Stimulated activated CD8-positive, alpha-beta memory T cell treated with anti-CD3 and anti-CD28 coated beads, Interleukin-12 subunit alpha, Interleukin-12 subunit beta, amount 100 ng/mL, for 4 hours (primary cell): ENCODE results near the gene NXPH4.

Experiments
- DNase-seq: peaks from one replicate; pipeline ENCODE4 v3.0.0-alpha.2; 2020; ENCODE audit warnings: low read depth

The NXPH4 gene

GRCh38 chr12:57216014-57216911 lies at the start of gene NXPH4:
NXPH4 (plus strand) TSS chr12:57216794; CDS start chr12:57216970, 176 bp downstream.
- peak; percentile 45 for DNase-seq

GRCh38 chr12:57166971-57167371 lies 49.6 kb upstream of the NXPH4 start:
- no peak for DNase-seq

GRCh38 chr12:57168058-57168457 lies 48.5 kb upstream of the NXPH4 start:
- DNase-seq, result no peak

- no peak for DNase-seq
These were observed 47.4 kb upstream of the NXPH4 start for GRCh38 chr12:57169046-57169795.

GRCh38 chr12:57169969-57170368 lies 46.6 kb upstream of the NXPH4 start:
- no peak for DNase-seq

- no peak for DNase-seq
These were observed 46.2 kb upstream of the NXPH4 start for GRCh38 chr12:57170408-57170807.

GRCh38 chr12:57170927-57171326 lies 45.7 kb upstream of the NXPH4 start:
- no peak for DNase-seq

- DNase-seq, result no peak
These were observed 44.9 kb upstream of the NXPH4 start for GRCh38 chr12:57171668-57172067.

- no peak for DNase-seq
These were observed 43.5 kb upstream of the NXPH4 start for GRCh38 chr12:57173089-57173488.

GRCh38 chr12:57173683-57174082 lies 42.9 kb upstream of the NXPH4 start:
- no peak for DNase-seq

GRCh38 chr12:57175428-57176138 lies 41.0 kb upstream of the NXPH4 start:
- no peak for DNase-seq

GRCh38 chr12:57176139-57176477 lies 40.5 kb upstream of the NXPH4 start:
- no peak for DNase-seq

GRCh38 chr12:57176846-57177245 lies 39.7 kb upstream of the NXPH4 start:
- DNase-seq, result no peak

- no peak for DNase-seq
These were observed 39.2 kb upstream of the NXPH4 start for GRCh38 chr12:57177354-57177753.

- no peak for DNase-seq
These were observed 38.4 kb upstream of the NXPH4 start for GRCh38 chr12:57178213-57178612.

GRCh38 chr12:57179331-57180086 lies 37.1 kb upstream of the NXPH4 start:
- DNase-seq, result no peak

GRCh38 chr12:57180321-57180989 lies 36.1 kb upstream of the NXPH4 start:
- no peak for DNase-seq

- DNase-seq, result no peak
These were observed 35.5 kb upstream of the NXPH4 start for GRCh38 chr12:57181072-57181471.

- DNase-seq, result no peak
These were observed 34.9 kb upstream of the NXPH4 start for GRCh38 chr12:57181561-57182155.

- peak; percentile 58 for DNase-seq
These were observed 33.5 kb upstream of the NXPH4 start for GRCh38 chr12:57182918-57183575.
